PFSK-1 (cell line): ENCODE data around the gene NEDD9.

ENCODE experiments used
- POLR2AphosphoS5 ChIP-seq: IDR thresholded peaks from 2 replicates; pipeline ENCODE4 v1.6.1; 2012; ENCODE audit warnings: low read depth, mild to moderate bottlenecking, control low read depth, low read length, moderate library complexity
- REST ChIP-seq, 2 experiments: IDR thresholded peaks; 2 replicates each; pipeline versions ENCODE4 v1.6.1 to v1.8.0; 2011 to 2012; ENCODE audit warnings: low read depth in 2 of 2, low read length in 2 of 2, control low read depth in 1 of 2, inconsistent platforms in 1 of 2, mild to moderate bottlenecking in 1 of 2, moderate library complexity in 1 of 2; ENCODE audit not compliant: insufficient read depth in 1 of 2
- SIN3A ChIP-seq: IDR thresholded peaks from 2 replicates; pipeline ENCODE4 v1.6.1; 2012; ENCODE audit warnings: mild to moderate bottlenecking, low read length, moderate library complexity, borderline replicate concordance; ENCODE audit not compliant: insufficient read depth
- TAF1 ChIP-seq: IDR thresholded peaks from 2 replicates; pipeline ENCODE4 v1.6.1; 2012; ENCODE audit warnings: low read length, control low read depth, borderline replicate concordance; ENCODE audit not compliant: insufficient read depth

GRCh38 chr6:11250108-11250507 is 17.6 kb upstream of the NEDD9 start:
- no peak for TF ChIP-seq REST (IDR thresholded peaks at IDR 0.05; ENCODE audit: insufficient read depth in 1 of 2, low read depth in 2 of 2, low read length in 2 of 2)
- no peak for TF ChIP-seq SIN3A
- TF ChIP-seq TAF1 = no peak
- TF ChIP-seq POLR2AphosphoS5 = no peak
